Heart left ventricle (tissue), 16 donors: ENCODE measurements around the gene WHRN. TPM values are rescaled to one million over a fixed set of nuclear protein-coding genes. Genes with fewer than 3 reads are reported as not detected.

ENCODE experiments used
- ATAC-seq, 4 donors: fragments of 200-7000 bp; cut with Tn5 transposase; one replicate each; pipeline ENCODE4 v1.9.1; 2020 to 2022; ENCODE audit warnings: moderate library complexity in 4 of 4, mild to moderate bottlenecking in 3 of 4, moderate number of reproducible peaks in 1 of 4
- DNase-seq, 5 donors: peaks; one replicate each; pipeline ENCODE4 v3.0.0-alpha.2; 2020
- H3K27ac ChIP-seq, 12 donors: fragments of 200-600 bp; sonication (generic) in 4 of 12; one replicate each; pipeline versions ENCODE4 v1.5.0 to v1.8.0; 2016 to 2022; ENCODE audit warnings: mild to moderate bottlenecking in 2 of 12
- H3K27me3 ChIP-seq, 9 donors: fragments of 200-600 bp; sonication (generic) in 2 of 9; one replicate each; pipeline versions ENCODE4 v1.5.1 to v1.8.0; 2016 to 2022; ENCODE audit warnings: mild to moderate bottlenecking in 3 of 9
- H3K36me3 ChIP-seq, 9 donors: fragments of 200-600 bp; sonication (generic) in 2 of 9; one replicate each; pipeline versions ENCODE4 v1.5.0 to v1.8.0; 2018 to 2022; ENCODE audit warnings: mild to moderate bottlenecking in 2 of 9
- H3K4me1 ChIP-seq, 12 donors: fragments of 200-600 bp; sonication (generic) in 4 of 12; one replicate each; pipeline versions ENCODE4 v1.5.0 to v1.8.0; 2016 to 2022; ENCODE audit warnings: mild to moderate bottlenecking in 3 of 12
- H3K4me3 ChIP-seq, 12 donors: fragments of 200-600 bp; sonication (generic) in 4 of 12; one replicate each; pipeline versions ENCODE4 v1.5.0 to v1.8.0; 2017 to 2022; ENCODE audit warnings: mild to moderate bottlenecking in 9 of 12, moderate library complexity in 4 of 12
- H3K9me3 ChIP-seq, 12 donors: fragments of 200-600 bp; sonication (generic) in 4 of 12; one replicate each; pipeline versions ENCODE4 v1.5.0 to v1.8.0; 2016 to 2022; ENCODE audit warnings: mild to moderate bottlenecking in 1 of 12
- CTCF ChIP-seq, 12 donors: fragments of 200-600 bp; sonication (generic) in 4 of 12; IDR thresholded peaks; one replicate each; pipeline versions ENCODE4 v1.5.0 to v1.8.0; 2018 to 2022; ENCODE audit warnings: antibody characterized with exemption in 12 of 12, mild to moderate bottlenecking in 5 of 12
- POLR2A ChIP-seq, 2 donors: fragments of 450-650 bp; IDR thresholded peaks; one replicate each; pipeline ENCODE4 v1.6.1; 2017; ENCODE audit warnings: antibody characterized with exemption in 2 of 2, mild to moderate bottlenecking in 2 of 2, moderate library complexity in 2 of 2
- WGBS, 4 donors: extraction: QIAGEN DNeasy Blood & Tissue Kit in 2 of 4; methylation state at CpG; one replicate each; pipeline versions ENCODE4 v1.1.5 to v1.1.7; 2013 to 2018; 5-methylcytosine and 5-hydroxymethylcytosine counted together
- intact Hi-C, 10 donors: fragments of 100-400 bp; cut with DNase I; formaldehyde crosslinking; loops; one replicate each; pipeline versions ENCODE4 v1.11.1 to v1.14.2; 2022
- polyA plus RNA-seq, 2 donors: library from polyadenylated mRNA; stranded (reverse); fragments of 200-250 nt; gene quantifications; one replicate each; pipeline ENCODE4 v1.2.3, GENCODE V29; 2013
- total RNA-seq, 9 donors: library from RNA; depleted of rRNA in 2 of 9; stranded (reverse); fragments of >200 nt in 2 of 9; fragmentation: NEBNext Ultra II Directional in 3 of 9; extraction: Animal tissue kit (Norgen Biotek cat#: 25700) in 3 of 9; gene quantifications; one replicate each; pipeline versions ENCODE4 v1.1.0 to v1.2.4, GENCODE V29; 2016 to 2023
- donor health status: ischemic (EF 13 %, LVEDD 7.1; RV severe dilation, severe dysfunction).
- donor health status: healthy with polysubstance abuse.
- donor health status: DM: no; HTN: yes; CAD: no.
- donor health status: DM: no; HTN: no; CAD: no.
- donor health status: ischemic (EF 25% LVEDD 6.9; RV normal size, moderate dysfunction).
- donor health status: ischemic (EF 25% LVEDD 5.7; RV mildly dilated, moderate dysfunction).
- donor health status: healthy.
- donor health status: DM: yes; HTN: yes; CAD: no.
- donor health status: ischemic (EF 35%, LVEDD 5.7; RV mildly dilated, moderate dysfunction).
- donor health status: nonischemic (EF 11% LVEDD 7.7; RV severe dilation, severe dysfunction).
- donor health status: DM: yes; HTN: yes; CAD: no.
- donor health status: PGD.
- donor health status: ischemic (EF 29% LVEDD 5.4; RV normal size, mild dysfunction).
- donor health status: nonischemic (EF 23%, LVEDD 6.1; RV moderate dilation, normal function).

The WHRN gene
- total and polyA plus RNA-seq, 11 donors = 0.12 to 1.4 (median 0.56) TPM

- no peak for ATAC-seq
- Histone ChIP-seq H3K27me3 (no peaks in the 10 kb centered on the region), H3K9me3 (peaks cover 0 to 11% (median 0%) of the 10 kb centered on the region in 12 donors), H3K36me3 (no peaks in the 10 kb centered on the region), H3K27ac (no peak overlapping the region), H3K4me1 (peaks cover 0 to 4% (median 0%) of the 10 kb centered on the region in 12 donors), H3K4me3 (no peak overlapping the region)
- intact Hi-C loops = no loop called here
- WGBS, 4 donors = 0 to 30% (median 0%) methylated on average over 1 of the region's 1 CpG
- no peak for DNase-seq
- TF ChIP-seq CTCF (IDR thresholded peaks at IDR 0.05) (no peak), POLR2A (IDR thresholded peaks at IDR 0.05) (no peak)
Measured at GRCh38 chr9:114454652-114455051, 50.6 kb downstream of the WHRN start.

- ATAC-seq = no peak
- DNase-seq = no peak
- TF ChIP-seq CTCF (IDR thresholded peaks at IDR 0.05) = no peak
- no peak for TF ChIP-seq POLR2A (IDR thresholded peaks at IDR 0.05)
- Histone ChIP-seq H3K27ac (no peak overlapping the region), H3K27me3 (no peaks in the 10 kb centered on the region), H3K4me1 (peaks cover 0 to 4% (median 0%) of the 10 kb centered on the region in 12 donors), H3K4me3 (no peak overlapping the region), H3K36me3 (no peaks in the 10 kb centered on the region), H3K9me3 (peaks cover 0 to 11% (median 0%) of the 10 kb centered on the region in 12 donors)
- intact Hi-C loops = no loop called here
- WGBS, 4 donors = 39 to 50% (median 42%) methylated on average over 11 to 12 of the region's 12 CpGs
Measured at GRCh38 chr9:114452219-114453165, 52.8 kb downstream of the WHRN start.

GRCh38 chr9:114451707-114452031, 53.6 kb downstream of the WHRN start:
- WGBS, 4 donors = 96 to 100% (median 96%) methylated on average over 1 of the region's 1 CpG
- Histone ChIP-seq H3K9me3 (peaks cover 0 to 11% (median 0%) of the 10 kb centered on the region in 12 donors), H3K36me3 (no peaks in the 10 kb centered on the region), H3K27me3 (no peaks in the 10 kb centered on the region), H3K27ac (no peak overlapping the region), H3K4me1 (peaks cover 0 to 4% (median 0%) of the 10 kb centered on the region in 12 donors), H3K4me3 (no peak overlapping the region)
- intact Hi-C loops = no loop called here
- ATAC-seq = no peak
- no peak for DNase-seq
- TF ChIP-seq CTCF (IDR thresholded peaks at IDR 0.05) (no peak), POLR2A (IDR thresholded peaks at IDR 0.05) (no peak)

- TF ChIP-seq CTCF (IDR thresholded peaks at IDR 0.05) (no peak), POLR2A (IDR thresholded peaks at IDR 0.05) (no peak)
- Histone ChIP-seq H3K4me1 (peaks cover 0 to 4% (median 0%) of the 10 kb centered on the region in 12 donors), H3K27me3 (no peaks in the 10 kb centered on the region), H3K4me3 (no peak overlapping the region), H3K27ac (no peak overlapping the region), H3K36me3 (no peaks in the 10 kb centered on the region), H3K9me3 (peaks cover 0 to 11% (median 0%) of the 10 kb centered on the region in 12 donors)
- DNase-seq (no peak), ATAC-seq (no peak)
- WGBS, 4 donors = 83 to 86% (median 85%) methylated on average over 12 of the region's 12 CpGs
- intact Hi-C loops = no loop called here
Measured at GRCh38 chr9:114450833-114451706, 54.2 kb downstream of the WHRN start.
